ENCODE results near the gene CLHC1. TPM values are rescaled to one million over a fixed set of nuclear protein-coding genes. Genes with fewer than 3 reads are reported as not detected.
"Not testable (repeated sequence)": the region's sequence is repeated elsewhere in the genome, so short reads cannot be mapped to it uniquely, and the experiment has no call there.

The CLHC1 gene
- total RNA-seq (10 to 100 TPM in 1 of 2 donors, 1 to 10 TPM in 1; 7.9 to 14.6 TPM), polyA plus RNA-seq (ENCODE audit: insufficient read depth, low read depth, low replicate concordance) (21.2 TPM)
- long read RNA-seq, donor 1, partial matches to known transcripts = 2,458 of 5,938 reads
- long read RNA-seq, donor 1, other reads (novel, unspliced or antisense) = 3,480 of 5,938 reads
- long read RNA-seq, donor 2, partial matches to known transcripts = 1,719 of 3,689 reads
- long read RNA-seq, donor 2, other reads (novel, unspliced or antisense) = 1,970 of 3,689 reads

DNA sequence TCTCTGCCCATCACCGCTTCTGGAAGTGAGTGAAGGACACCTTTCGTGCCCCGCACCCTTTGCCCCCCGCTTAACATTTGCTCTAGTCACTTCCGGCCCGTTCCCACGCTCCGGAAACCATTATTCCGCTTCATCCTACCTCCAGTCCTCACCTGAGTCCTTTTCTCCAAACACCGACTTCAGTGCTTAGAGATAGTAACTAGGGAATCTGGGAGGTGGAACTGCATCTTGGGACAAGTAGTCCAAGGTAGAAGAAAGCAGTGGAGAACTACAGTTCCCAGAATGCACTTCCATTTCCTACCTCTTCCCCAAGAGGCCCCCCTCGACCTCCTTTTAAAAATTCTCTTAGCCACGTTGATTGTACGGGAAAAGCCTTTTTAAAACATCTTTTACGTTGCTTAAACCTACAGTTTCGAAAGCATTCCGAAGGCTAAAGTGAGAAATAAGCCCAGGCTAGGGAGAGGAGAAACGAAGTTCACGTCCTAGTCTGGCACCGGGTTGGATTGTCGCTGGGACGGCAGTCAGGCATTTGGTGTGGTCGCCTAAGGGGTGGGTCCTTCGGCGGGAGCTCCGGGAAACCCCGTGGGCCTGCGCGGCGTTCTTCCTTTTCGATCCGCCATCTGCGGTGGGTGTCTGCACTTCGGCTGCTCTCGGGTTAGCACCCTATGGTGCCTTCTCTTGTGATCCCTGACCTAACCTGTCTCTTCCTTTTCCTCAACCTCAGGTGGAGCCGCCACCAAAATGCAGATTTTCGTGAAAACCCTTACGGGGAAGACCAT lies at the start of gene CLHC1, which contains the start of gene RPS27A:
Gene CLHC1, minus strand, starts transcription at position 210 of the 779 bp plus-strand sequence. CDS start 9,882 bp downstream, outside the sequence.
Gene RPS27A, plus strand, starts transcription at position 605 of the 779 bp plus-strand sequence. Its CDS starts 137 bp downstream, at position 742.
- Histone ChIP-seq H3K4me1 (peaks cover 11% of the 10 kb centered on the region), H3K9me3 (no peaks in the 10 kb centered on the region), H3K36me3 (ENCODE audit: low read depth, missing control alignments) (no peaks in the 10 kb centered on the region), H3K27ac (peak within 1 kb of the TSS; percentile 95 to 98), H3K27me3 (no peaks in the 10 kb centered on the region), H3K4me3 (peak within 1 kb of the TSS; percentile 95 to 96)
- no peak for TF ChIP-seq POLR2A (IDR thresholded peaks at IDR 0.05)
- TF ChIP-seq, protein P1, sequence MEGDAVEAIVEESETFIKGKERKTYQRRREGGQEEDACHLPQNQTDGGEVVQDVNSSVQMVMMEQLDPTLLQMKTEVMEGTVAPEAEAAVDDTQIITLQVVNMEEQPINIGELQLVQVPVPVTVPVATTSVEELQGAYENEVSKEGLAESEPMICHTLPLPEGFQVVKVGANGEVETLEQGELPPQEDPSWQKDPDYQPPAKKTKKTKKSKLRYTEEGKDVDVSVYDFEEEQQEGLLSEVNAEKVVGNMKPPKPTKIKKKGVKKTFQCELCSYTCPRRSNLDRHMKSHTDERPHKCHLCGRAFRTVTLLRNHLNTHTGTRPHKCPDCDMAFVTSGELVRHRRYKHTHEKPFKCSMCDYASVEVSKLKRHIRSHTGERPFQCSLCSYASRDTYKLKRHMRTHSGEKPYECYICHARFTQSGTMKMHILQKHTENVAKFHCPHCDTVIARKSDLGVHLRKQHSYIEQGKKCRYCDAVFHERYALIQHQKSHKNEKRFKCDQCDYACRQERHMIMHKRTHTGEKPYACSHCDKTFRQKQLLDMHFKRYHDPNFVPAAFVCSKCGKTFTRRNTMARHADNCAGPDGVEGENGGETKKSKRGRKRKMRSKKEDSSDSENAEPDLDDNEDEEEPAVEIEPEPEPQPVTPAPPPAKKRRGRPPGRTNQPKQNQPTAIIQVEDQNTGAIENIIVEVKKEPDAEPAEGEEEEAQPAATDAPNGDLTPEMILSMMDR (IDR thresholded peaks at IDR 0.05) = peak in 1 of 3 experiments; percentile 0
- intact Hi-C loops (cut with DNase I; ENCODE audit: low total_unique reads) = no loop called here
- WGBS, 2 donors = 0% methylated on average over 34 to 37 of the region's 37 CpGs
- DNase-seq = peak; percentile 95

DNA sequence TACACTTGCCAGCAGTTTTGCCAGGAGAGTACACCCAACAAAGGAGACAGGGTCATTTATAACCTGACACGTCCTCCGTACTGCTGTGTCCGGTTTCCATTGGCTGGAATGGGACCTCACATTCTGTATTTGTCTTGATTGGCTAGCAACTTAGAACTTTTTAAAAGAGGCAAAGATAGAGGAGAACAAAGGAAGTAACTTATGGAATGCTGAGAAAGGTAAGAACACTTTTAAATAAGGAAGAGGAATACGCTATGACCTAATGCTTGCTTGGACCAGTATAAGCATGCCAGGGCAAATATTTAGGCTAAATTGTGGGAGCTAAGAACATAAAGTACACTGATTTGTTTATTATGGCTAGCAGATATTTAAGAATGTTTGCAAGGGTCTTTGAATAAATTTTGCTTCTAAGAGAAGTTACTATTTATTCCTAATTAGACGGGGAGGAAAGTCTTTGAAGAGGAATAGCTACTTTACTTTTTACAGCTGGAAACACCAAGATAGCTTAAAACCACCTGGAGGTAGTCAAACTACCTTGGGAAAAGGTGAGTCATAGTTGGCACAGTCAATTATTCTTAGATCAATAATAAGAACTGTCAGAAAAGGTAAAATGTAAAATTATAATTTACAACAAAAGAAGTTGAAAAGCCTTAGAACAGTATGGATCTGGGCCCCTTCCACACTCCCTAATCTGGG lies 48.9 kb upstream of the CLHC1 start:
- WGBS, 2 donors = 81 to 90% methylated on average over 5 of the region's 5 CpGs
- H3K27me3 ChIP-seq; intact Hi-C loops (cut with DNase I; ENCODE audit: low total_unique reads); H3K27ac ChIP-seq; H3K9me3 ChIP-seq; DNase-seq; H3K36me3 ChIP-seq (ENCODE audit: low read depth, missing control alignments); H3K4me1 ChIP-seq: not testable (repeated sequence)
- peak overlapping the region in 1 of 2 donors; percentile 71 for H3K4me3 ChIP-seq

DNA sequence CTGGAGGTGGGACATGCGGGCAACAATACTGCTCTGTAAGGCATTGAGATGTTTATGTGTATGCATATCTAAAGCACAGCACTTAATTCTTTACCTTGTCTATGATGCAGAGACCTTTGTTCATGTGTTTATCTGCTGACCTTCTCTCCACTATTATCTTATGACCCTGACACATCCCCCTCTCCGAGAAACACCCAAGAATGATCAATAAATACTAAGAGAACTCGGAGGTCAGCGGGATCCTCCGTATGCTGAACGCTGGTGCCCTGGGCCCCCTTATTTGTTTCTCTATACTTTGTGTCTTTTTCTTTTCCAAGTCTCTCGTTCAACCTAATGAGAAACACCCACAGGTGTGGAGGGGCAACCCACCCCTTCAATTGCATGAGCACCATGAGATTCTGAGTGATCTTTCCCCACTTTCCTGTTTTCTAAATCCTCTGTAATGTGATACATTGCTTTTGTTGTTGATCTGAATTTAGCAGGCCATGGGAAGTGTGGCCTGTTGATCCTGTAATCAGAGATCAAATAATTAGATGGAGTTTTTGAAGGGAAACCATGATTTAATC lies 47.8 kb upstream of the CLHC1 start:
- H3K4me1 ChIP-seq; H3K36me3 ChIP-seq (ENCODE audit: low read depth, missing control alignments); H3K9me3 ChIP-seq; DNase-seq; H3K27me3 ChIP-seq; H3K4me3 ChIP-seq; intact Hi-C loops (cut with DNase I; ENCODE audit: low total_unique reads); H3K27ac ChIP-seq: not testable (repeated sequence)
- WGBS, 2 donors = 42 to 60% methylated on average over 7 of the region's 7 CpGs

DNA sequence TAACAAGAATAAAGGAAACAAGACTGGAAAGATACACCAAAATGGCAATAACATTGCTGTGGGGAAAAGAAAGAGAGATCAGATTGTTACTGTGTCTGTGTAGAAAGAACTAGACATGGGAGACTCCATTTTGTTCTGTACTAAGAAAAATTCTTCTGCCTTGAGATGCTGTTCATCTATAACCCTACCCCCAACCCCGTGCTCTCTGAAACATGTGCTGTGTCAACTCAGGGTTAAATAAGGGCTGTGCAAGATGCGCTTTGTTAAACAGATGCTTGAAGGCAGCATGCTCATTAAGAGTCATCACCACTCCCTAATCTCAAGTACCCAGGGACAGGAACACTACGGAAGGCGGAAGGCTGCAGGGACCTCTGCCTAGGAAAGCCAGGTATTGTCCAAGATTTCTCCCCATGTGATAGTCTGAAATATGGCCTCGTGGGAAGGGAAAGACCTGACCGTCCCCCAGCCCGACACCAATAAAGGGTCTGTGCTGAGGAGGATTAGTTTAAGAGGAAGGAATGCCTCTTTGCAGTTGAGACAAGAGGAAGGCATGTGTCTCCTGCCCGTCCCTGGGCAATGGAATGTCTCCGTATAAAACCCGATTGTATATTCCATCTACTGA lies 47.2 kb upstream of the CLHC1 start:
- H3K36me3 ChIP-seq (ENCODE audit: low read depth, missing control alignments); H3K9me3 ChIP-seq; H3K4me3 ChIP-seq; DNase-seq; H3K27ac ChIP-seq; H3K4me1 ChIP-seq; H3K27me3 ChIP-seq; intact Hi-C loops (cut with DNase I; ENCODE audit: low total_unique reads): not testable (repeated sequence)
- WGBS, 2 donors = 46 to 50% methylated on average over 10 of the region's 10 CpGs

DNA sequence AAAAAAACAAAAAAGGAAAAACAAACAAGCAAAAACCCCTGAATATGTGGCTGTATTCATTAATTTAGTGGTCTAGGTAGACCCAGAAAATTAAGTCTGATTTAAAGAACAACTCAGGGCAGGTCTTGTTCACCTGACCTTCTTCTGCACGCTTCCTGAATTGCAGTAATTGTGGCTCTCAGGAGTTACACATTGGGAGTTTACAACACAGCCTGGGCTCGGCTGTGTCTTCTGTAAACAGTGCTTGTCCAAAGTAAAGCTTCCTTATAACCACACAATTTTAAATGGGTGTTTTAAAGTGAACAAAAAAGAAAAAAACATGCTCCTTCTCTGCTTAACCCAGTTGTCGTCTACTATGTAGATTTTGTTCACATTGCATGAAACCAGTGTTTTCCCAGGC lies 45.2 kb upstream of the CLHC1 start:
- no peaks in the 10 kb centered on the region for H3K36me3 ChIP-seq (ENCODE audit: low read depth, missing control alignments)
- no peaks in the 10 kb centered on the region for H3K9me3 ChIP-seq
- DNase-seq = no peak
- 79 to 88% methylated on average over 3 of the region's 3 CpGs for WGBS, 2 donors
- H3K27me3 ChIP-seq = no peaks in the 10 kb centered on the region
- no peak for TF ChIP-seq POLR2A (IDR thresholded peaks at IDR 0.05)
- TF ChIP-seq, protein P1 (IDR thresholded peaks at IDR 0.05) = no peak
- H3K4me1 ChIP-seq = no peaks in the 10 kb centered on the region
- no peak overlapping the region for H3K4me3 ChIP-seq
- intact Hi-C loops (cut with DNase I; ENCODE audit: low total_unique reads) = no loop called here
- no peak overlapping the region for H3K27ac ChIP-seq

DNA sequence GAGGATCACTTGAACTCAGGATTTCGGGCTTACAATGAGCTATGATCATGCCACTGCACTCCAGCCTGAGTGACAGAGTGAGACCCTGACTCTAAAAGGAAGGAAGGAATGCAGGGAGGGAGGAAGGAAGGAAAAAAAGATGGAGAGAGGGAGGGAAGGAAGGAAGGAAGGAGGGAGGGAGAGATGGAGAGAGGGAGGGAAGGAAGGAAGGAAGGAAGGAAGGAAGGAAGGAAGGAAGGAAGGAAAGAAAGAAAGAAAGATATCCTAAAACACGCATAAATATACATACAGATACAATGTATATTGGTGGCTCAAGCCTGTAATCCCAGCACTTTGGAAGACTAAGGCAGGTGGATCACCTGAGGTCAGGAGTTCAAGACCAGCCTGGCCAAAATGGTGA lies 42.3 kb upstream of the CLHC1 start:
- H3K27me3 ChIP-seq; H3K36me3 ChIP-seq (ENCODE audit: low read depth, missing control alignments); H3K4me3 ChIP-seq; H3K4me1 ChIP-seq; DNase-seq; H3K9me3 ChIP-seq; H3K27ac ChIP-seq; intact Hi-C loops (cut with DNase I; ENCODE audit: low total_unique reads): not testable (repeated sequence)
- 91 to 96% methylated on average over 2 of the region's 2 CpGs for WGBS, 2 donors

Data from testis (tissue), 5 donors.